Astrocyte (in vitro differentiated cells and primary cell): ENCODE data around the gene KDR.

Source experiments
- EZH2 ChIP-seq: IDR thresholded peaks from 2 replicates; pipeline ENCODE4 v1.6.1; 2012; ENCODE audit warnings: mild to moderate bottlenecking, low read length, inconsistent platforms; ENCODE audit not compliant: insufficient read depth
- TF ChIP-seq, protein P1 (sequence below): IDR thresholded peaks from 2 replicates; pipeline ENCODE4 v1.5.1; 2011; ENCODE audit warnings: low read depth, mild to moderate bottlenecking, inconsistent platforms, low read length, moderate library complexity; ENCODE audit not compliant: insufficient read depth

DNA sequence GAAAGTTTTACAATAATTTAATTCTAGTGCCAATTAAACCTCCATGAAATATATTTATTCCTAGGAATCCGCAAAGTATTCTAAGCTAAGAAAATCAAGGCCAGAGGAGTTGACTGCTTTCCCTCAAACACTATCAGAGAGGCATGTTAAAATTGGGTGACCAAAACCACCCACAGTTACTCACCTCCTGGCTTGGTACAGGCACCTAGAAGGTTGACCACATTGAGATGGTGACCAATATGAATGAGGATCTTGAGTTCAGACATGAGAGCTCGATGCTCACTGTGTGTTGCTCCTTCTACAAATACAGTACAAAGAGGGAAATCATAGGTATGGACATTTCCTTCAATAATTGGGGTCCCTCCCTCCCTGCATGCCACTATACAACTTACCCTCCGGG lies 29.4 kb downstream of the KDR start:
- TF ChIP-seq, protein P1, sequence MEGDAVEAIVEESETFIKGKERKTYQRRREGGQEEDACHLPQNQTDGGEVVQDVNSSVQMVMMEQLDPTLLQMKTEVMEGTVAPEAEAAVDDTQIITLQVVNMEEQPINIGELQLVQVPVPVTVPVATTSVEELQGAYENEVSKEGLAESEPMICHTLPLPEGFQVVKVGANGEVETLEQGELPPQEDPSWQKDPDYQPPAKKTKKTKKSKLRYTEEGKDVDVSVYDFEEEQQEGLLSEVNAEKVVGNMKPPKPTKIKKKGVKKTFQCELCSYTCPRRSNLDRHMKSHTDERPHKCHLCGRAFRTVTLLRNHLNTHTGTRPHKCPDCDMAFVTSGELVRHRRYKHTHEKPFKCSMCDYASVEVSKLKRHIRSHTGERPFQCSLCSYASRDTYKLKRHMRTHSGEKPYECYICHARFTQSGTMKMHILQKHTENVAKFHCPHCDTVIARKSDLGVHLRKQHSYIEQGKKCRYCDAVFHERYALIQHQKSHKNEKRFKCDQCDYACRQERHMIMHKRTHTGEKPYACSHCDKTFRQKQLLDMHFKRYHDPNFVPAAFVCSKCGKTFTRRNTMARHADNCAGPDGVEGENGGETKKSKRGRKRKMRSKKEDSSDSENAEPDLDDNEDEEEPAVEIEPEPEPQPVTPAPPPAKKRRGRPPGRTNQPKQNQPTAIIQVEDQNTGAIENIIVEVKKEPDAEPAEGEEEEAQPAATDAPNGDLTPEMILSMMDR, result no peak
- no peak for TF ChIP-seq EZH2
